Mesothelial cell of epicardium (in vitro differentiated cells): ENCODE results near the gene KNL1. TPM values are rescaled to one million over a fixed set of nuclear protein-coding genes. Genes with fewer than 3 reads are reported as not detected.

Source experiments
- DNase-seq, 2 experiments: peaks; one replicate each; pipeline ENCODE4 v3.0.0; 2021; ENCODE audit warnings: low spot score in 2 of 2; ENCODE audit not compliant: unreplicated experiment in 2 of 2
- H3K27ac Mint-ChIP-seq: 2 replicates; pipeline ENCODE4 v1.8.0; 2021; ENCODE audit warnings: mixed read lengths
- H3K27me3 Mint-ChIP-seq: 2 replicates; pipeline ENCODE4 v1.8.0; 2021; ENCODE audit warnings: low read depth, mixed read lengths
- H3K36me3 Mint-ChIP-seq: 2 replicates; pipeline ENCODE4 v1.8.0; 2021; ENCODE audit warnings: mixed read lengths
- H3K4me1 Mint-ChIP-seq: 2 replicates; pipeline ENCODE4 v1.8.0; 2021; ENCODE audit warnings: mixed read lengths
- H3K4me3 Mint-ChIP-seq: 2 replicates; pipeline ENCODE4 v1.8.0; 2021; ENCODE audit warnings: mild to moderate bottlenecking, moderate library complexity, mixed read lengths
- H3K9me3 Mint-ChIP-seq: 2 replicates; pipeline ENCODE4 v1.8.0; 2021; ENCODE audit warnings: mixed read lengths
- CTCF ChIP-seq: fragments of 200-600 bp; sonication (generic); IDR thresholded peaks from one replicate; pipeline ENCODE4 v1.5.0; 2021; ENCODE audit warnings: antibody characterized with exemption; ENCODE audit not compliant: unreplicated experiment
- total RNA-seq: library from RNA; stranded (reverse); gene quantifications from 3 replicates; pipeline ENCODE4 v1.2.1, GENCODE V29; 2021

The KNL1 gene
- total RNA-seq, 1 donor from 2014 or later, result 8.8 TPM

GRCh38 chr15:40593165-40593564 is 884 bp upstream of the KNL1 start:
- peaks cover 5% of the 10 kb centered on the region for H3K27me3 Mint-ChIP-seq
- H3K4me1 Mint-ChIP-seq, result peaks cover 24% of the 10 kb centered on the region
- H3K27ac Mint-ChIP-seq, result peak overlapping the region; percentile 100
- H3K4me3 Mint-ChIP-seq, result no peak overlapping the region
- no peak for DNase-seq
- no peaks in the 10 kb centered on the region for H3K36me3 Mint-ChIP-seq
- H3K9me3 Mint-ChIP-seq, result no peaks in the 10 kb centered on the region
- no peak for TF ChIP-seq CTCF

GRCh38 chr15:40594429-40594836 is 384 bp downstream of the KNL1 start:
- no peaks in the 10 kb centered on the region for H3K9me3 Mint-ChIP-seq
- TF ChIP-seq CTCF, result no peak
- peak overlapping the region; percentile 96 for H3K4me3 Mint-ChIP-seq
- no peaks in the 10 kb centered on the region for H3K36me3 Mint-ChIP-seq
- H3K27ac Mint-ChIP-seq, result peak overlapping the region; percentile 100
- H3K4me1 Mint-ChIP-seq, result peaks cover 24% of the 10 kb centered on the region
- DNase-seq, result no peak
- peaks cover 2% of the 10 kb centered on the region for H3K27me3 Mint-ChIP-seq

GRCh38 chr15:40595219-40595618 is 1.2 kb downstream of the KNL1 start:
- no peaks in the 10 kb centered on the region for H3K27me3 Mint-ChIP-seq
- no peaks in the 10 kb centered on the region for H3K9me3 Mint-ChIP-seq
- H3K27ac Mint-ChIP-seq, result peak overlapping the region; percentile 100
- DNase-seq, result no peak
- peaks cover 20% of the 10 kb centered on the region for H3K4me1 Mint-ChIP-seq
- peak overlapping the region; percentile 96 for H3K4me3 Mint-ChIP-seq
- H3K36me3 Mint-ChIP-seq, result no peaks in the 10 kb centered on the region
- TF ChIP-seq CTCF, result no peak

- Mint-ChIP-seq H3K4me3 (no peak overlapping the region), H3K27me3 (no peaks in the 10 kb centered on the region), H3K9me3 (no peaks in the 10 kb centered on the region), H3K36me3 (no peaks in the 10 kb centered on the region), H3K27ac (no peak overlapping the region), H3K4me1 (peaks cover 14% of the 10 kb centered on the region)
- no peak for TF ChIP-seq CTCF
- DNase-seq, result no peak
Observed at GRCh38 chr15:40595773-40596172, 1.7 kb downstream of the KNL1 start.

GRCh38 chr15:40597024-40597423 is 3.0 kb downstream of the KNL1 start:
- H3K4me3 Mint-ChIP-seq, result no peak overlapping the region
- no peak for TF ChIP-seq CTCF
- DNase-seq, result no peak
- no peaks in the 10 kb centered on the region for H3K9me3 Mint-ChIP-seq
- peaks cover 9% of the 10 kb centered on the region for H3K4me1 Mint-ChIP-seq
- no peaks in the 10 kb centered on the region for H3K36me3 Mint-ChIP-seq
- no peak overlapping the region for H3K27ac Mint-ChIP-seq
- H3K27me3 Mint-ChIP-seq, result no peaks in the 10 kb centered on the region

GRCh38 chr15:40598126-40598525 is 4.1 kb downstream of the KNL1 start:
- no peak for TF ChIP-seq CTCF
- Mint-ChIP-seq H3K36me3 (no peaks in the 10 kb centered on the region), H3K9me3 (no peaks in the 10 kb centered on the region), H3K4me1 (peaks cover 9% of the 10 kb centered on the region), H3K27me3 (no peaks in the 10 kb centered on the region), H3K27ac (no peak overlapping the region), H3K4me3 (no peak overlapping the region)
- no peak for DNase-seq
